Measurements from ENCODE around the gene MAP2.

MAP2 gene, protein sequence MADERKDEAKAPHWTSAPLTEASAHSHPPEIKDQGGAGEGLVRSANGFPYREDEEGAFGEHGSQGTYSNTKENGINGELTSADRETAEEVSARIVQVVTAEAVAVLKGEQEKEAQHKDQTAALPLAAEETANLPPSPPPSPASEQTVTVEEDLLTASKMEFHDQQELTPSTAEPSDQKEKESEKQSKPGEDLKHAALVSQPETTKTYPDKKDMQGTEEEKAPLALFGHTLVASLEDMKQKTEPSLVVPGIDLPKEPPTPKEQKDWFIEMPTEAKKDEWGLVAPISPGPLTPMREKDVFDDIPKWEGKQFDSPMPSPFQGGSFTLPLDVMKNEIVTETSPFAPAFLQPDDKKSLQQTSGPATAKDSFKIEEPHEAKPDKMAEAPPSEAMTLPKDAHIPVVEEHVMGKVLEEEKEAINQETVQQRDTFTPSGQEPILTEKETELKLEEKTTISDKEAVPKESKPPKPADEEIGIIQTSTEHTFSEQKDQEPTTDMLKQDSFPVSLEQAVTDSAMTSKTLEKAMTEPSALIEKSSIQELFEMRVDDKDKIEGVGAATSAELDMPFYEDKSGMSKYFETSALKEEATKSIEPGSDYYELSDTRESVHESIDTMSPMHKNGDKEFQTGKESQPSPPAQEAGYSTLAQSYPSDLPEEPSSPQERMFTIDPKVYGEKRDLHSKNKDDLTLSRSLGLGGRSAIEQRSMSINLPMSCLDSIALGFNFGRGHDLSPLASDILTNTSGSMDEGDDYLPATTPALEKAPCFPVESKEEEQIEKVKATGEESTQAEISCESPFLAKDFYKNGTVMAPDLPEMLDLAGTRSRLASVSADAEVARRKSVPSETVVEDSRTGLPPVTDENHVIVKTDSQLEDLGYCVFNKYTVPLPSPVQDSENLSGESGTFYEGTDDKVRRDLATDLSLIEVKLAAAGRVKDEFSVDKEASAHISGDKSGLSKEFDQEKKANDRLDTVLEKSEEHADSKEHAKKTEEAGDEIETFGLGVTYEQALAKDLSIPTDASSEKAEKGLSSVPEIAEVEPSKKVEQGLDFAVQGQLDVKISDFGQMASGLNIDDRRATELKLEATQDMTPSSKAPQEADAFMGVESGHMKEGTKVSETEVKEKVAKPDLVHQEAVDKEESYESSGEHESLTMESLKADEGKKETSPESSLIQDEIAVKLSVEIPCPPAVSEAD (N-terminal part only)

DNA sequence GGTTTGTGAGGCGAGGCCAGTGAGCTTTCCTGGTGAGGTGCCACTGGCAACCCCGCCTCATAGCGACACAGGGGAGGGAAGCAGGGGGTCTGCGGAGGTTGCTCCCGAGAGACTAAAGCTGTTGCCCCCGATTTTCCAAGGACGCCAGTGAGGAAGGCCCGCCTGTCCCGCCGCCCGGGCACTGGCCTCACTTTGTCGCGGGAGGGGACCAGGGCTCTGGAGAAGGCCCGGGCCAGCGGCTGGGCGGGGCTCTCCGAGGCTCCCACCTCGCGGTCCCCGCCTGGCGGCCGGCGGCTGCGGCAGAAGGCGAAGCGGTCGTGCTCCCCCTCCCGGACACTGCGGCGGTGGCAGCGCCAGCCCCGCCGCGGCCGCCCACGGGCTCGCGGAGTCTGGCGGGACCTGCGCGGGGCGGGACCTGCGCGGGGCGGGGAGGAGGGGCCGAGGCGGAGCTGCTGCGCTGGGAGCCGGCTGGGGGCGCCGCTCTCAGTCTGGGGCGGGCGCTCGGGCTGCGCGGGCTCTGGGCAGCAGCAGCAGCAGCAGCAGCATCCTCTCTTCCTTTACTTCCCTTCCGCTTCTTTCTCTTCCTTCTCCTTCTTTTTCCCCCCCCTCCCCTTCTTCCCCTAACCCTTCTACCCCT, at the start of gene MAP2:
MAP2 (plus strand) TSS at position 486 of the 637 bp plus-strand sequence. CDS start 229,124 bp downstream, outside the sequence.
- peaks cover 35% of the 10 kb centered on the region for H3K27me3 Mint-ChIP-seq
- H3K27ac Mint-ChIP-seq: no peak within 1 kb of the TSS

DNA sequence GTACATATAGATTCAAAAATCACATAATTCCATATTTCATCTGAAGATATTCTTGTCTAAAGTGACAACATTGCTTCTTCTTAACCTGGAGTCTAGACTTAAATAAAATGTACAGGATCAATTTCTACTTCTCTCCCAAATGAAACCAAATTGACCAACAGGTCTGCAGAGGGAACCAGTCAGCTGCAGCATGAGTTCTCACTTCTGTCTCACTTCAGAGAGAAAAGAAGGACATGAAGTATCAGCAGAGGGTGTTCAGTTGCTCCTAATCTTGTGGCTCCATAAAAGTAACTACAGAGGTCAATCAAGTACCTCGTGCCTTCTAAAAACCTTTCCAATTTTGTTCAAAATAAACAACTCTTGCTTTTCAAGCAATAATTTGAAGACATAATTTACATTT, 47.2 kb upstream of the MAP2 start:
- H3K36me3 Mint-ChIP-seq: no peaks in the 10 kb centered on the region
- H3K9me3 Mint-ChIP-seq: peaks cover 15% of the 10 kb centered on the region
- H3K27ac Mint-ChIP-seq: no peak overlapping the region
- H3K4me3 Mint-ChIP-seq: no peak overlapping the region
- no peaks in the 10 kb centered on the region for H3K4me1 Mint-ChIP-seq
- H3K27me3 Mint-ChIP-seq: no peaks in the 10 kb centered on the region

More for the DNA sequence above, at the start of gene MAP2:
- no peaks in the 10 kb centered on the region for H3K9me3 Mint-ChIP-seq
- no peaks in the 10 kb centered on the region for H3K36me3 Mint-ChIP-seq
- H3K4me3 Mint-ChIP-seq: peak within 1 kb of the TSS; percentile 49
- H3K4me1 Mint-ChIP-seq: peaks cover 13% of the 10 kb centered on the region

DNA sequence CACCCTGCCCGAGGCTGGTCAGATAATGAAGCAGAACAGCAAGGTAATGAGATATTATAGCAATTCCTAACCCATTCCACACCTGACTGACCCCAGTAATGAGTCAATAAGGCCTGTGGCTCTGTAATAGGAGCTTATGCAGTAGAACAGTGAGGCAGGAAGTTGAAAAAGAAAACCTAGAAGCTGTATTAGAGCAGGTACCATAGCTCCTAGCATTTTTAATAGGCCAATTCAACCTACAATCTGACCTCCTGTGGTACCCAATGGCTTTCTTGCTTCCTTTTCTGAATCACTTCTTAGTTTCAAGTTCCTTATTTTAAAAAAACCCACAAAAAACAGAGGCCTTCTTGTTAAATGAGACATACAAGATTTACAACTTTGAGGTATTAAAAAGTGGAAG, 43.6 kb upstream of the MAP2 start:
- no peaks in the 10 kb centered on the region for H3K36me3 Mint-ChIP-seq
- H3K9me3 Mint-ChIP-seq: peaks cover 2% of the 10 kb centered on the region
- no peaks in the 10 kb centered on the region for H3K4me1 Mint-ChIP-seq
- H3K27ac Mint-ChIP-seq: no peak overlapping the region
- H3K4me3 Mint-ChIP-seq: no peak overlapping the region
- no peaks in the 10 kb centered on the region for H3K27me3 Mint-ChIP-seq

DNA sequence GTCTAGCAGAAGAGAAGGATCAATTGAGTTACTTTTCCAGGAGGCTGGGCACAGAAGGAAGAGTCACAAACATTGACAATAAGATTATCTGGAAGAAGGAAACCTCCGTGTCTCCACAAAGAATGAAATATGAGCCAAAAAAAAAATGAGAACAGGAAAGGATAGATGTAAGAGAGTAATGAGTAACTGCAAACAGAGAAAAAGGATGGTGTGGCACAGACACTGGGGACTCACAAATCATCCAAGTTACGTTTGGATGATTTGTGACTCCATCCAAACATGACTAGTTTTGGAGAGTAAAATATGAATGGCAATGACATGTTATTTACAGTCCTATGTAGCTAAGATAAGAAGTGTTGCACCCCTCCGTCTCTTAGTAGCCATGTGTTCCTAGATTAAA, 42.8 kb upstream of the MAP2 start:
- H3K27me3 Mint-ChIP-seq: no peaks in the 10 kb centered on the region
- no peak overlapping the region for H3K4me3 Mint-ChIP-seq
- no peaks in the 10 kb centered on the region for H3K4me1 Mint-ChIP-seq
- H3K9me3 Mint-ChIP-seq: no peaks in the 10 kb centered on the region
- H3K27ac Mint-ChIP-seq: no peak overlapping the region
- no peaks in the 10 kb centered on the region for H3K36me3 Mint-ChIP-seq

DNA sequence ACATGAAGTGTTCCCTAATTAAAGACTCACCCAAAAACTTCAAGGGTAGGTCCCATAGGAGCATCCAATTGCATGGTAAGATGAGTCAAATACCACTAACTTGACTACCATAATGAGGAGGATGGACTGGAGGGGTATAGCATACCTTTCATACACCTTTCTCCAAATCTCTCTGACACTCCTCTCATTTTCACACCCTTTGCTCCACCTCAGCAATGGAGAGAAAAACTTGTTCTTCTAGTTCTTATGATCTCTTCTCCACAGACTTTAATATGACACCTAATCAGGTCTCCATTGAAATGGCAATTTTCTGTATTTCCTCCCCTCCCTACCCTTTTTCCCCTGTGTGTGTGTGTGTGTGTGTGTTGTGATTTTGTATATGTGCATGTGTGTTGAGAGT, 41.1 kb upstream of the MAP2 start:
- H3K4me3 Mint-ChIP-seq: no peak overlapping the region
- H3K27ac Mint-ChIP-seq: no peak overlapping the region
- no peaks in the 10 kb centered on the region for H3K36me3 Mint-ChIP-seq
- H3K4me1 Mint-ChIP-seq: no peaks in the 10 kb centered on the region
- no peaks in the 10 kb centered on the region for H3K27me3 Mint-ChIP-seq
- no peaks in the 10 kb centered on the region for H3K9me3 Mint-ChIP-seq

DNA sequence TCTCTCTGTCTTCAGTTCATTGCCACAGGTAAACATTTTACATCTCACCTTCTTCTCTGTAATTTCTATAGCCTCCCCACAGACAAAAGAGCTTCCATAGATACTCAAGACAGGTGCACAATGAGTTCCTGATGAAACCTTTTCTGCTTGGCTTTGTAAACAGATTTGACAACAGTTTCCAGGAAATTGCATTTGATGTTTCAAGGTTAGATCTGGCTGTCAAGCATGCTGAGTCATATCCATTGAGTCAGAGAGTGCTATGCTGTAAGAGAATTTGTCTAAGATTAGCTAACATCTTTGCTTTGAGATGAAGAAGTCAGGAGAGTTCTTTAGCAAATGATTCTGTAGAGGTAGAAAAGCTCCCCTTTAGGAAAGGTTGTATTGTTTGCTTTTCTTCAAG, 40.6 kb upstream of the MAP2 start:
- no peak overlapping the region for H3K27ac Mint-ChIP-seq
- H3K4me1 Mint-ChIP-seq: no peaks in the 10 kb centered on the region
- H3K36me3 Mint-ChIP-seq: no peaks in the 10 kb centered on the region
- no peaks in the 10 kb centered on the region for H3K27me3 Mint-ChIP-seq
- no peak overlapping the region for H3K4me3 Mint-ChIP-seq
- H3K9me3 Mint-ChIP-seq: no peaks in the 10 kb centered on the region

DNA sequence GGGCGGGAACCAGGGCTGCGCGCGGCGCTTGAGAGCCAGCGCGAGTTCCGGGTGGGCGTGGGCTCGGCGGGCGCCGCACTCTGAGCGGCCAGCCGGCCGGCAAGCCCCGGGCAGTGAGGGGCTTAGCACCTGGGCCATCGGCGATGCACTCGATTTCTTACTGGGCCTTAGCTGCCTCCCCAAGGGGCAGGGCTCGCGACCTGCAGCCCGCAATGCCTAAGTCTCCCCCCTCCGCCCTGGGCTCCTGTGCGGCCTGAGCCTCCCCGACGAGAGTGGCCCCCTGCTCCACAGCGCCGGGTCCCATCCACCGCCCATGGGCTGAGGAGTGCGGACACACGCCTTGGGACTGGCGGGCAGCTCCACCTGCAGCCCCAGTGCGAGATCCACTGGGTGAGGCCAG, 36.5 kb upstream of the MAP2 start:
- no peaks in the 10 kb centered on the region for H3K9me3 Mint-ChIP-seq
- no peaks in the 10 kb centered on the region for H3K4me1 Mint-ChIP-seq
- no peaks in the 10 kb centered on the region for H3K36me3 Mint-ChIP-seq
- H3K4me3 Mint-ChIP-seq: no peak overlapping the region
- H3K27ac Mint-ChIP-seq: no peak overlapping the region
- H3K27me3 Mint-ChIP-seq: no peaks in the 10 kb centered on the region

DNA sequence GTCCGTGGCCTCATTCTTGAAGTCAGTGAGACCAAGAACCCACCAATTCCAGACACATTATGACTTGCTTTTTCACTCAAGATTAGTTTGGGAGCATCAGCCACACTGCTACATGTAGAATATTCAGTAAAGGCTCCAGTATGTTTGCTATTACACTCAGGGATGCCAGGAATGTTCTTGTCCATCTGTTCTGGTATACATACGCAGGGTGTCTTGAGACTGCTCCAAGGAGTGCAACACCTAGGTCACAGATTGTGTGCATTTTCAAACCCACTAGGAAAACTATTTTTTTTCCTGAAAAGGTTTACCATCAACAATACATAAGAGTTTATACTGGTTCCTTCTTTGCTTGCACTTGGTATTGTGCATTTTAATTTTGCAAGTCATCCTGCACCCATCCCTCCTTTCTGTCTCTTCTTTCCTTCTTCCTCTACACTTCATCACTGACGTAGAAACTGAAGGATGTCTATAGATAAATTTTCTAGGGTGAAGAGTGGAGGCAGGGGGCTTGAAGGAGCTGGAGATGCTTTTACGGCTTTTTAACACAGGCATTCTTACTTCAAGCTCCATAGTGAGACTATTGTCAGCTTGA, 35.3 kb upstream of the MAP2 start:
- Mint-ChIP-seq H3K27me3 (no peaks in the 10 kb centered on the region), H3K4me3 (no peak overlapping the region), H3K4me1 (no peaks in the 10 kb centered on the region), H3K9me3 (no peaks in the 10 kb centered on the region), H3K27ac (no peak overlapping the region), H3K36me3 (no peaks in the 10 kb centered on the region)

DNA sequence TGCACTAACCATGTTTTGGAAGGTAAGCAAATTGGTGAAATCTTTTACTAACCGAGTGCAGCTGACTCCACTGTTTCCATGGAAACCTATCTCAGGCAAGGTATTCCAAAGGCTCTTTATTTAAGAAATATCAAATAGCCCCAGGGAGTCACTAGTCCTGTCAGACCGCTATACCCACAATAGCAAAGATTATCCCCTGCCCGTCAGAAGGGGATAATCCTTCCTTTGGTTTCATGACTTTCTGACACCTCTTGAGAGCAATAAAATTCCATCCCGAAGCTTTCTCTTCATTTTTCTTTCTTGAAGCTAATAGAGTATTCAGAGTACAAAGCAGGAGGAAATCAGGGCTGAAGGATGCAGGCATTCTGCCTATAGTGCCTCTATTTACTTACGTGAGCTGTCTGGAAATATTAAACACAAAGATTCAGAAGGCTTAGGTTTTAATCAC, 34.7 kb upstream of the MAP2 start:
- Mint-ChIP-seq H3K27ac (no peak overlapping the region), H3K4me1 (no peaks in the 10 kb centered on the region), H3K4me3 (no peak overlapping the region), H3K9me3 (no peaks in the 10 kb centered on the region), H3K36me3 (no peaks in the 10 kb centered on the region), H3K27me3 (no peaks in the 10 kb centered on the region)

DNA sequence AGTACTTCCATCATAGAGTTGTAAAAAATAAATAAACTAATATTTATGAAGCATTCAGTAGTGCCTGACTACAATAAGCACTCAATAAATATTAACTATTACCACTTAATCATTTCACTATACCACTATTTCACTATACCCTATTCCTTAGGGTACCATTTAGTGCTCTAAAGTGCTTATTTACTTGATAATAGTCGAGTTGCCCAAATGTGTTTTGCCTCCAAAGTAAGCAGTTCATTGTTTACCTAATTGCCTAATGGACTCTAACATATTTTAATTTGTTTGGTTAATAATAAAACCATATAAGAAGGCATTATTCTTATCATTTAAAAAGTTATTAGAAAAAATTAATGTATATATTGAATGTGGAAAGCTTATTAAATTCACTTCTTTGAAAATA, 33.0 kb upstream of the MAP2 start:
- Mint-ChIP-seq H3K4me1 (no peaks in the 10 kb centered on the region), H3K27ac (no peak overlapping the region), H3K36me3 (no peaks in the 10 kb centered on the region), H3K4me3 (no peak overlapping the region), H3K27me3 (no peaks in the 10 kb centered on the region), H3K9me3 (no peaks in the 10 kb centered on the region)

DNA sequence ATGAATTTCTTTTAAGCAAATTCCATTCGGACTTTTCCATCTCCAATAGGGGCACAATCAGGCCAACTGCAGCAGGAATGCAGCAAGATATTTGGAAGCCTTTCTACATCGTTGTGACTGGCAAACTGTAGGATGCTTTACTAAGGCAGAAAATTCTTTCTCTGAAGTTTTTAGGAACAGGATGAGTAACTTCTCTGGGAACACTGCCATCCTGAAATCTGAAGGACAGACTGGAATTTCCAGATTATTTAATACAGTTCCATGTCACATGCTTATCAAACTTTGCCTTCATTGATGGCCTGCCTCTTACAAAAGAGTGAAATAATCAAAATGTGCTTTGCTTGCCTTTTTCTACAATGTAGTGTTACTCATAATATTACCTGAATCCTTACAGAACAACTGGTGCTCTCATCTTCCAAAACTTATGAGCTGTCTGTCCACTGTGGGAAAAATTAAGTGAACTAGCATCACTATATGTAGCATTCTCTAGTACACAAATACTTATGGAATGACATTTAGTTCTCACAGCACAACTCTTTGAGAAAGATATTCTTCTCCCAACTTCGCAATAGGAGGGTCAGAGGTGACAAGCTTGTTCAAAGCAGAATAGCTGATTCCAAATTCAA, 32.0 kb upstream of the MAP2 start:
- no peaks in the 10 kb centered on the region for H3K4me1 Mint-ChIP-seq
- H3K4me3 Mint-ChIP-seq: no peak overlapping the region
- no peaks in the 10 kb centered on the region for H3K9me3 Mint-ChIP-seq
- H3K36me3 Mint-ChIP-seq: no peaks in the 10 kb centered on the region
- H3K27ac Mint-ChIP-seq: no peak overlapping the region
- no peaks in the 10 kb centered on the region for H3K27me3 Mint-ChIP-seq

DNA sequence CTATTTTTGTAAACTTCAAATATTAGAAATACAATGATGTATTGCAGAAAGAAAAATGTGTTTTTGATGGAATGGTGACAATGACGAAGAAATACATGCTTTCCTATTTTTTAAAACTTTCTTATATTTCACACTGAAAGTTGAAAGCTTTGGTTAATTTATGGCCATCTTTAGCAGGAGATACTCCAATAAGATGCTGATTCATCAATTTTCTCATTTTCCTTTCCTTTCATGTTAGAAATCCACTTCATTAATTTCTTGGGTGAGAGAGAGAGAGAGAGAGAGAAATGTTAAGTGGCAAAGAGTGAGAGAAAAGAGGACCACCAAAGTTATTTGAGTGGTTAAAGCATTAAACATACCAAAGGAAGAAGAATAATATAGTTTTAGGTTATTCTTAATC, 28.6 kb upstream of the MAP2 start:
- Mint-ChIP-seq H3K9me3 (no peaks in the 10 kb centered on the region), H3K36me3 (no peaks in the 10 kb centered on the region), H3K4me1 (no peaks in the 10 kb centered on the region), H3K27me3 (no peaks in the 10 kb centered on the region), H3K4me3 (no peak overlapping the region), H3K27ac (no peak overlapping the region)

DNA sequence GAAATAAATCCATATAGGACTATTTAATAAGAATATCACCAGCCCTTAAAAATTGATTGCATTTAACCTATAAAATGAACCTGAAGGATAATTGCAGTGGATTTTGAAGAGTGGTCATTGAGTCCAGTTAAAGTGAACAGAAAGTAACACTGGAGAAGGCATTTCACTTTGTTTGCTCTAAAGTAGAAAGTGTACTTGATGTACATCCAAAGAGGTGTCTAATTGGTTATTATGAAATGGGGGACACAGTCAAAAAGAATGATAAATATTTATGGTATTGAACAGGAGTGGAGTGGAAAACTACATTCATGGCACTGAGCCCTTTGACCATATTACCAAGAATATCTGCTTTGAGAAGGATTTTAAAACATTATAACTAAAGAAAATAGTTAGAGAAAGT, 28.2 kb upstream of the MAP2 start:
- H3K9me3 Mint-ChIP-seq: no peaks in the 10 kb centered on the region
- no peak overlapping the region for H3K27ac Mint-ChIP-seq
- no peaks in the 10 kb centered on the region for H3K4me1 Mint-ChIP-seq
- no peaks in the 10 kb centered on the region for H3K36me3 Mint-ChIP-seq
- no peaks in the 10 kb centered on the region for H3K27me3 Mint-ChIP-seq
- H3K4me3 Mint-ChIP-seq: no peak overlapping the region

DNA sequence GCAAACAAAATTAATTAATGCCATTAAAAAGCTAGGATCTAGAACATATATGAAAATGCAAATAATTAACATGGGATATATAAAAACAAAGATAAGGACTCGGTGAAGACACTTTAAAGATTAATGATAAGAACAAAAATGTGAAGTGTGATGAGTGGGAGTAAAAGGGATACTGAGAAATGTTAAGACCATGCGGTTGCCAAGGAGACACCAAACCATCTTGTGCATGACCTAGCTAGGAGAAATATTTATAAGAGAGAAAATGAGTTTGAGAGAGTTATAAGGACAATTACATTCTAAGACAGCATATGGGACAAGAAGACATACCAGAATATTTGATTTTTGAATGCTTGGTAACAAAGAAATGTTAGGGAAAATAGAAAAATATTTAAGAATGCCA, 25.4 kb upstream of the MAP2 start:
- Mint-ChIP-seq H3K36me3 (no peaks in the 10 kb centered on the region), H3K4me1 (no peaks in the 10 kb centered on the region), H3K27ac (no peak overlapping the region), H3K27me3 (no peaks in the 10 kb centered on the region), H3K9me3 (no peaks in the 10 kb centered on the region), H3K4me3 (no peak overlapping the region)

DNA sequence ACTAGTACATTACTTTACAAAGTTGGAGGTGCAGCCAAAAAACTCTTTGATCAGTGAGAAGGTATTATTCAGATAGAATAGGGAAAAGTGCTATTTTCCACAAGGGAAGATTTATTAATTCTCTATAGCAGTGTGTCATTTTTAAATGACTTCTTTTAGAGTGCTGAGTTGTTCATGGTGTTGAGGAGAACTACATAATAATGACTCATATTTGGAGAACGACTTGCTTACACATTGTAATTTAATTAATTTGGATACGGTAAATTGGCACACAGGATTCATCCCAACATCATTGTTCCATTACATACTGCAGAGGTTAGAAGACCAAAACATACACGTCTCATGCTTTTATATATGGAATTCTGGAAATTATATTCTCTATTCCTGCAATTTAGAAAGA, 22.1 kb upstream of the MAP2 start:
- no peaks in the 10 kb centered on the region for H3K27me3 Mint-ChIP-seq
- H3K4me3 Mint-ChIP-seq: no peak overlapping the region
- H3K4me1 Mint-ChIP-seq: no peaks in the 10 kb centered on the region
- H3K9me3 Mint-ChIP-seq: no peaks in the 10 kb centered on the region
- no peak overlapping the region for H3K27ac Mint-ChIP-seq
- no peaks in the 10 kb centered on the region for H3K36me3 Mint-ChIP-seq
